ENCODE measurements around the gene DDHD1. TPM values are rescaled to one million over a fixed set of nuclear protein-coding genes. Genes with fewer than 3 reads are reported as not detected.

DDHD1 gene
- total RNA-seq, 1 experiment from 2014 or later = 20.0 TPM

GRCh38 chr14:53062856-53063255 is 90.3 kb downstream of the DDHD1 start:
- H3K27me3 Mint-ChIP-seq (ENCODE audit: low read depth) = no peaks in the 10 kb centered on the region
- ChIA-PET CTCF (no interaction called here), POLR2A (no interaction called here)
- H3K4me3 Mint-ChIP-seq = no peak overlapping the region
- H3K4me1 Mint-ChIP-seq = peaks cover 6% of the 10 kb centered on the region
- ATAC-seq (no peak), DNase-seq (ENCODE audit: low spot score) (no peak)
- TF ChIP-seq TEAD1 (CRISPR knock-in tag; IDR thresholded peaks at IDR 0.05) = no peak
- 0 out of 2 replicates have a peak overlapping the region, but pooled peaks have one; percentile 7 for H3K27ac Mint-ChIP-seq
- H3K9me3 Mint-ChIP-seq = no peaks in the 10 kb centered on the region
- peaks cover 3% of the 10 kb centered on the region; the same call in 1 of the 2 replicates for H3K36me3 Mint-ChIP-seq

- Mint-ChIP-seq H3K27ac (no peak overlapping the region), H3K9me3 (no peaks in the 10 kb centered on the region), H3K4me1 (peaks cover 6% of the 10 kb centered on the region), H3K36me3 (peaks cover 3% of the 10 kb centered on the region; the same call in 1 of the 2 replicates), H3K27me3 (ENCODE audit: low read depth) (no peaks in the 10 kb centered on the region), H3K4me3 (no peak overlapping the region)
- ChIA-PET CTCF (no interaction called here), POLR2A (no interaction called here)
- no peak for TF ChIP-seq FOXK1 (CRISPR knock-in tag; IDR thresholded peaks at IDR 0.05)
- no peak for TF ChIP-seq ZNF425 (CRISPR knock-in tag; conservative IDR thresholded peaks at IDR 0.05)
- no peak for TF ChIP-seq ZNF317 (CRISPR knock-in tag; IDR thresholded peaks at IDR 0.05; ENCODE audit: borderline replicate concordance, low read depth)
- TF ChIP-seq CBFB (CRISPR knock-in tag; IDR thresholded peaks at IDR 0.05; ENCODE audit: low read depth) = no peak
- TF ChIP-seq FOXP1 (CRISPR knock-in tag; IDR thresholded peaks at IDR 0.05; ENCODE audit: borderline replicate concordance) = no peak
- no peak for TF ChIP-seq TEAD4 (CRISPR knock-in tag; IDR thresholded peaks at IDR 0.05)
- TF ChIP-seq E2F5 (CRISPR knock-in tag; IDR thresholded peaks at IDR 0.05) = no peak
- no peak for TF ChIP-seq SP1 (CRISPR knock-in tag; conservative IDR thresholded peaks at IDR 0.05)
- TF ChIP-seq TCF7 (CRISPR knock-in tag; IDR thresholded peaks at IDR 0.05; ENCODE audit: low read depth) = no peak
- no peak for TF ChIP-seq SMAD3 (CRISPR knock-in tag; IDR thresholded peaks at IDR 0.05; ENCODE audit: borderline replicate concordance)
- no peak for TF ChIP-seq STAT6 (CRISPR knock-in tag; conservative IDR thresholded peaks at IDR 0.05; ENCODE audit: low read depth)
- TF ChIP-seq ATF1 (CRISPR knock-in tag; IDR thresholded peaks at IDR 0.05) = no peak
- no peak for TF ChIP-seq KAT7 (CRISPR knock-in tag; IDR thresholded peaks at IDR 0.05; ENCODE audit: borderline replicate concordance)
- no peak for TF ChIP-seq MAX (CRISPR knock-in tag; IDR thresholded peaks at IDR 0.05)
- no peak for TF ChIP-seq E2F1 (CRISPR knock-in tag; IDR thresholded peaks at IDR 0.05)
- TF ChIP-seq GTF2I (CRISPR knock-in tag; conservative IDR thresholded peaks at IDR 0.05) = no peak
- TF ChIP-seq ZSCAN18 (CRISPR knock-in tag; IDR thresholded peaks at IDR 0.05) = no peak
- no peak for TF ChIP-seq PRRX2 (CRISPR knock-in tag; IDR thresholded peaks at IDR 0.05)
- TF ChIP-seq E2F4 (CRISPR knock-in tag; IDR thresholded peaks at IDR 0.05; ENCODE audit: borderline replicate concordance, low read depth) = no peak
- TF ChIP-seq RORB (CRISPR knock-in tag; IDR thresholded peaks at IDR 0.05) = no peak
- ATAC-seq (no peak), DNase-seq (ENCODE audit: low spot score) (no peak)
Measured at GRCh38 chr14:53060046-53060445, 93.1 kb downstream of the DDHD1 start.
